Cardiac atrium fibroblast (primary cell): Measurements from ENCODE around the gene SLC28A2. TPM values are rescaled to one million over a fixed set of nuclear protein-coding genes. Genes with fewer than 3 reads are reported as not detected.

ENCODE experiments used
- total RNA-seq: library from RNA; depleted of rRNA; stranded (reverse); fragments of >200 nt; gene quantifications from 2 replicates; pipeline ENCODE4 v1.2.3, GENCODE V29; 2015

The SLC28A2 gene, protein sequence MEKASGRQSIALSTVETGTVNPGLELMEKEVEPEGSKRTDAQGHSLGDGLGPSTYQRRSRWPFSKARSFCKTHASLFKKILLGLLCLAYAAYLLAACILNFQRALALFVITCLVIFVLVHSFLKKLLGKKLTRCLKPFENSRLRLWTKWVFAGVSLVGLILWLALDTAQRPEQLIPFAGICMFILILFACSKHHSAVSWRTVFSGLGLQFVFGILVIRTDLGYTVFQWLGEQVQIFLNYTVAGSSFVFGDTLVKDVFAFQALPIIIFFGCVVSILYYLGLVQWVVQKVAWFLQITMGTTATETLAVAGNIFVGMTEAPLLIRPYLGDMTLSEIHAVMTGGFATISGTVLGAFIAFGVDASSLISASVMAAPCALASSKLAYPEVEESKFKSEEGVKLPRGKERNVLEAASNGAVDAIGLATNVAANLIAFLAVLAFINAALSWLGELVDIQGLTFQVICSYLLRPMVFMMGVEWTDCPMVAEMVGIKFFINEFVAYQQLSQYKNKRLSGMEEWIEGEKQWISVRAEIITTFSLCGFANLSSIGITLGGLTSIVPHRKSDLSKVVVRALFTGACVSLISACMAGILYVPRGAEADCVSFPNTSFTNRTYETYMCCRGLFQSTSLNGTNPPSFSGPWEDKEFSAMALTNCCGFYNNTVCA
- total RNA-seq = not detected in 2 replicates

DNA sequence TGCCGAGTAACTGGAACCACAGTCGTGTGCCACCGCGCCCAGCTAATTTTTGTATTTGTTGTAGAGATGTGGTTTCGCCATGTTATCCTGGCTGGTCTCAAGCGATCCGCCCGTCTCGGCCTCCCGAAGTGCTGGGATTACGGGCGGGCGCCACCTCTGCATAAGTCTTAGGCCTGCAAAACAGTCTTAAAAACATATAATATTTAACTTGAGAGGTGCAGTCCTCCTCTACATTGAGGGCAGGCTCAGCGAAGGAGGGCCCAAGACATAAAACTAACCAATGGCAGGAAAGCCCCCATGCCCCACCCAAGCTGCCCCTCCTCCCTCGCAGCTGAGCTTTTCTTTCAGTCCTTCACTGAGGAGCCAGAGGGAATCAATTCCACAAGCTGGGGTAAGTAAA, at the start of gene SLC28A2:
TSS of gene SLC28A2 (plus strand) at position 347 of the 400 bp plus-strand sequence. CDS start 982 bp downstream, outside the sequence.

Other genes starting within 250 kb of the SLC28A2 start
- gene SORD, start 229.0 kb upstream of the SLC28A2 start, total RNA-seq = 7.6 and 9.1 TPM in 2 replicates
- not detected in 2 replicates for gene DUOX2, start 138.1 kb upstream of the SLC28A2 start, total RNA-seq
- gene DUOXA2, start 137.9 kb upstream of the SLC28A2 start, total RNA-seq = not detected in 2 replicates
- not detected in 2 replicates for gene DUOXA1, start 122.4 kb upstream of the SLC28A2 start, total RNA-seq
- not detected in 2 replicates for gene DUOX1, start 122.2 kb upstream of the SLC28A2 start, total RNA-seq
- gene SHF, start 64.3 kb upstream of the SLC28A2 start, total RNA-seq = 1.6 and 1.8 TPM in 2 replicates
- gene GATM, start 126.3 kb downstream of the SLC28A2 start, total RNA-seq = 0.18 TPM in 1 of 2 replicates, not detected in the other